B cell (primary cell): ENCODE measurements around the gene BLCAP. TPM values are rescaled to one million over a fixed set of nuclear protein-coding genes. Genes with fewer than 3 reads are reported as not detected.

ENCODE experiments used
- ATAC-seq: fragments of 200-7000 bp; cut with Tn5 transposase; one replicate; pipeline ENCODE4 v1.10.0; 2021; ENCODE audit warnings: low read depth, mild to moderate bottlenecking, moderate number of reproducible peaks, moderate library complexity
- CTCF ChIA-PET: fragments of 350-600 bp; sonication (Branson Sonifier 250); formaldehyde crosslinking; loops from one replicate; lab custom pipeline; 2021; ENCODE audit warnings: antibody characterized with exemption, inconsistent platforms; lab: Charles Lee
- POLR2A ChIA-PET: fragments of 350-600 bp; sonication (Branson Sonifier 250); formaldehyde crosslinking; loops from one replicate; lab custom pipeline; 2021; ENCODE audit warnings: antibody characterized with exemption; lab: Charles Lee
- DNase-seq: peaks from one replicate; pipeline ENCODE4 v3.0.0; 2013
- H2AFZ ChIP-seq: 2 replicates; pipeline ENCODE4 v1.6.1; 2012; ENCODE audit warnings: mild to moderate bottlenecking, low read depth, low read length; ENCODE audit not compliant: insufficient read depth, poor library complexity, severe bottlenecking
- H3K27ac ChIP-seq, 2 donors: 1 replicate in 1 of 2; 2 replicates in 1 of 2; pipeline ENCODE4 v1.5.1; 2012 to 2013; ENCODE audit warnings: low read length in 2 of 2, mild to moderate bottlenecking in 2 of 2, moderate library complexity in 1 of 2
- H3K27me3 ChIP-seq, 4 experiments: fragments of 200-600 bp in 1 of 4; sonication (generic) in 1 of 4; replicated peaks in 1 of 4; 1 replicate in 2 of 4; 2 replicates in 2 of 4; pipeline versions ENCODE4 v1.6.1 to v1.7.0; 2013 to 2016; ENCODE audit warnings: low read length in 3 of 4, mild to moderate bottlenecking in 2 of 4, mixed read lengths in 1 of 4, moderate library complexity in 1 of 4; ENCODE audit not compliant: insufficient read depth in 4 of 4, control insufficient read depth in 3 of 4; ENCODE audit errors: control extremely low read depth in 1 of 4
- H3K36me3 ChIP-seq, 2 experiments: replicated peaks in 1 of 2; 1 replicate in 1 of 2; 2 replicates in 1 of 2; pipeline versions ENCODE4 v1.6.1 to v1.7.1; 2013; ENCODE audit warnings: low read length in 1 of 2; ENCODE audit not compliant: insufficient read depth in 2 of 2, control insufficient read depth in 1 of 2; ENCODE audit errors: control extremely low read depth in 1 of 2, extremely low read depth in 1 of 2
- H3K4me1 ChIP-seq, 2 donors: fragments of 200-600 bp in 1 of 2; sonication (generic) in 1 of 2; 1 replicate in 1 of 2; 2 replicates in 1 of 2; pipeline versions ENCODE4 v1.5.1 to v1.6.1; 2013 to 2017; ENCODE audit warnings: low read length in 2 of 2; ENCODE audit not compliant: control insufficient read depth in 2 of 2, insufficient read depth in 2 of 2
- H3K4me2 ChIP-seq: replicated peaks from 2 replicates; pipeline ENCODE3; 2012; ENCODE audit warnings: mild to moderate bottlenecking, low read depth, low read length; ENCODE audit not compliant: poor library complexity, severe bottlenecking
- H3K4me3 ChIP-seq, 5 experiments: fragments of 200-600 bp in 1 of 5; sonication (generic) in 1 of 5; 1 replicate in 3 of 5; 2 replicates in 2 of 5; pipeline versions ENCODE4 v1.5.1 to v1.7.0; 2011 to 2016; ENCODE audit warnings: low read length in 4 of 5, mild to moderate bottlenecking in 4 of 5, low read depth in 2 of 5, control low read depth in 1 of 5, moderate library complexity in 1 of 5; ENCODE audit not compliant: insufficient read depth in 1 of 5; ENCODE audit errors: control extremely low read depth in 1 of 5, extremely low read depth in 1 of 5
- H3K79me2 ChIP-seq: fragments of 200-600 bp; sonication (generic); one replicate; pipeline ENCODE4 v1.6.0; 2016; ENCODE audit warnings: low read length; ENCODE audit not compliant: control insufficient read depth, insufficient read depth
- H3K9ac ChIP-seq: fragments of 200-600 bp; sonication (generic); 2 replicates; pipeline ENCODE4 v1.6.1; 2017; ENCODE audit warnings: mild to moderate bottlenecking, low read length, moderate library complexity
- H3K9me3 ChIP-seq, 3 donors: one replicate each; pipeline versions ENCODE4 v1.6.1 to v1.7.1; 2013; ENCODE audit warnings: low read length in 2 of 3; ENCODE audit not compliant: control insufficient read depth in 2 of 3, insufficient read depth in 1 of 3; ENCODE audit errors: control extremely low read depth in 1 of 3
- H4K20me1 ChIP-seq: 2 replicates; pipeline ENCODE4 v1.6.0; 2012; ENCODE audit warnings: mild to moderate bottlenecking, low read length; ENCODE audit not compliant: insufficient read depth, control insufficient read depth, poor library complexity, severe bottlenecking
- H3K27ac Mint-ChIP-seq: one replicate; pipeline ENCODE4 v1.8.0; 2021; ENCODE audit warnings: mixed read lengths
- H3K27me3 Mint-ChIP-seq: one replicate; pipeline ENCODE4 v1.8.0; 2021; ENCODE audit warnings: mixed read lengths
- H3K4me1 Mint-ChIP-seq: one replicate; pipeline ENCODE4 v1.8.0; 2021; ENCODE audit warnings: mixed read lengths
- H3K4me3 Mint-ChIP-seq: one replicate; pipeline ENCODE4 v1.8.0; 2021; ENCODE audit warnings: mixed read lengths
- H3K9me3 Mint-ChIP-seq: one replicate; pipeline ENCODE4 v1.8.0; 2022; ENCODE audit warnings: mixed read lengths; ENCODE audit not compliant: insufficient read depth
- CTCF ChIP-seq: fragments of 200-600 bp; IDR thresholded peaks from one replicate; pipeline ENCODE4 v1.8.0; 2022; ENCODE audit warnings: antibody characterized with exemption, mild to moderate bottlenecking
- EZH2 ChIP-seq: IDR thresholded peaks from 2 replicates; pipeline ENCODE4 v1.6.1; 2012; ENCODE audit warnings: borderline replicate concordance, low read depth, mild to moderate bottlenecking, moderate library complexity, low read length; ENCODE audit not compliant: insufficient read depth, poor library complexity, severe bottlenecking
- WGBS: methylation state at CpG from one replicate; pipeline ENCODE4 v1.1.5; 2013; ENCODE audit warnings: missing lambda C conversion rate; ENCODE audit not compliant: insufficient coverage; 5-methylcytosine and 5-hydroxymethylcytosine counted together
- intact Hi-C: fragments of 100-400 bp; cut with micrococcal nuclease; formaldehyde crosslinking; loops from one replicate; pipeline ENCODE4 v1.10.0; 2022
- polyA plus RNA-seq: library from polyadenylated mRNA; depleted of rRNA; stranded (reverse); fragments of >200 nt; gene quantifications from 2 replicates; pipeline ENCODE4 v1.2.3, GENCODE V29; 2012
- total RNA-seq, 2 donors: library from RNA; stranded (reverse); fragments of 120-200 nt in 1 of 2; gene quantifications; 1 replicate in 1 of 2; 2 replicates in 1 of 2; pipeline versions ENCODE4 v1.2.3 to v1.2.4, GENCODE V29; 2013 to 2022

The BLCAP gene
- total and polyA plus RNA-seq, 2 donors (not counting 1 experiment from before 2014, with no cell fraction given): 56.2 to 188 TPM

DNA sequence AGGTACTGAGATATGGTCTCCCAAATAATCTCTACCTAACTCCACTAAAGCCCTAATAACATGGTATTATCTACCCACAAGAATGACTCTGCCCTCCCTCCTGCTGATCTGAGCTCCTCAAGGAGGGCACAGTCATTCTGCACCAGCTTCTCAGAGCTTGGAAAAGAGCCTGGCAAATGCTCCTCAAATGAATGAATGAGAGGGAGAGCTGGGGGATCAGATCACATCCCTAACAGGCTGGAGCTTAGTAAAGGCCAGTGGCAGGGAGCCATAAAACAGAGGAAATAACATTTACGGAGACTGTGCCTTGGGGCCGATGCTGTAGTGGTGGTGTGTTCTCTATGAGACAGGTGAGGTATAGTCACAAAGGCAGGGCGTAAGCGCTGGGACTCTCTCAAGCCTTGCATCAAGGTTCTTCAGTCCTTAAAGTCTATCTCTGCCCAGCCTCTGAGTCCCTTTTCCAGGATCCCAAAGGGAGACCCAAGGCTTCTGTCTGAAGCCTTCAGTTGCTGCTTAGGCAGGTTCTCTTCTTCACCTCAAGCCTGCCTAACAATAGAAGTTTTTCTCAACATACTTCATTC lies 13.8 kb downstream of the BLCAP start:
- H3K9me3 Mint-ChIP-seq: no peaks in the 10 kb centered on the region
- ChIA-PET POLR2A (no interaction called here), CTCF (no interaction called here)
- Histone ChIP-seq H3K9ac (no peak overlapping the region), H3K36me3 (peaks cover 0 to 81% of the 10 kb centered on the region in 2 experiments), H3K4me2 (no peak overlapping the region), H2AFZ (no peak overlapping the region), H3K27me3 (no peaks in the 10 kb centered on the region), H3K27ac (no peak overlapping the region), H4K20me1 (peaks cover 95% of the 10 kb centered on the region), H3K4me1 (no peaks in the 10 kb centered on the region), H3K9me3 (no peaks in the 10 kb centered on the region), H3K4me3 (no peak overlapping the region), H3K79me2 (peaks cover 72% of the 10 kb centered on the region)
- H3K27ac Mint-ChIP-seq: no peak overlapping the region
- ATAC-seq: no peak
- H3K27me3 Mint-ChIP-seq: no peaks in the 10 kb centered on the region
- no peak for DNase-seq
- H3K4me1 Mint-ChIP-seq: peaks cover 26% of the 10 kb centered on the region
- intact Hi-C loops: no loop called here
- no peak overlapping the region for H3K4me3 Mint-ChIP-seq
- TF ChIP-seq CTCF: no peak
- TF ChIP-seq EZH2: no peak
- 100% methylated on average over 4 of the region's 4 CpGs for WGBS

GRCh38 chr20:37511610-37512275 lies 15.9 kb downstream of the BLCAP start:
- POLR2A ChIA-PET: no interaction called here
- H2AFZ ChIP-seq: no peak overlapping the region
- H3K4me3 ChIP-seq: no peak overlapping the region
- ATAC-seq (no peak), DNase-seq (no peak)
- 100% methylated on average over 3 of the region's 6 CpGs for WGBS
- Mint-ChIP-seq H3K27ac (no peak overlapping the region), H3K27me3 (no peaks in the 10 kb centered on the region), H3K4me1 (peaks cover 19% of the 10 kb centered on the region), H3K9me3 (no peaks in the 10 kb centered on the region), H3K4me3 (no peak overlapping the region)
- CTCF ChIA-PET: no interaction called here
- H3K9me3 ChIP-seq: no peaks in the 10 kb centered on the region
- no peak for TF ChIP-seq CTCF
- TF ChIP-seq EZH2: no peak
- H4K20me1 ChIP-seq: peaks cover 88% of the 10 kb centered on the region
- H3K27me3 ChIP-seq: no peaks in the 10 kb centered on the region
- peaks cover 0 to 74% of the 10 kb centered on the region in 2 experiments for H3K36me3 ChIP-seq
- peaks cover 13 to 14% of the 10 kb centered on the region in 2 donors for H3K4me1 ChIP-seq
- H3K27ac ChIP-seq: no peak overlapping the region
- H3K79me2 ChIP-seq: peaks cover 54% of the 10 kb centered on the region
- intact Hi-C loops: no loop called here
- H3K4me2 ChIP-seq: no peak overlapping the region
- H3K9ac ChIP-seq: no peak overlapping the region
